Mesendoderm (in vitro differentiated cells): ENCODE measurements around the gene MGMT.

Source experiments
- DNase-seq: peaks from one replicate; pipeline ENCODE4 v3.0.0; 2013
- H2AK5ac ChIP-seq: 2 replicates; pipeline ENCODE4 v1.6.1; 2013; ENCODE audit warnings: low read length, inconsistent platforms
- H2BK120ac ChIP-seq: 2 replicates; pipeline ENCODE4 v1.6.1; 2013; ENCODE audit warnings: low read depth, mild to moderate bottlenecking, low read length, moderate library complexity, mixed read lengths
- H2BK15ac ChIP-seq: replicated peaks from 2 replicates; pipeline ENCODE4 v1.6.1; 2013; ENCODE audit warnings: low read depth, mild to moderate bottlenecking, moderate library complexity
- H2BK5ac ChIP-seq: 2 replicates; pipeline ENCODE4 v1.6.1; 2013; ENCODE audit warnings: low read length, inconsistent platforms
- H3K18ac ChIP-seq: 2 replicates; pipeline ENCODE4 v1.6.1; 2013; ENCODE audit warnings: mild to moderate bottlenecking, low read length, mixed read lengths
- H3K23ac ChIP-seq: one replicate; pipeline ENCODE4 v1.6.1; 2013; ENCODE audit warnings: low read length
- H3K27ac ChIP-seq: 2 replicates; pipeline ENCODE4 v1.5.1; 2013; ENCODE audit warnings: low read depth, mild to moderate bottlenecking, inconsistent platforms, low read length, moderate library complexity
- H3K27me3 ChIP-seq: 2 replicates; pipeline ENCODE4 v1.6.1; 2013; ENCODE audit warnings: low read length, control low read depth, mild to moderate bottlenecking, inconsistent platforms; ENCODE audit not compliant: insufficient read depth, poor library complexity
- H3K36me3 ChIP-seq: 2 replicates; pipeline ENCODE4 v1.6.1; 2013; ENCODE audit warnings: low read length, inconsistent platforms; ENCODE audit not compliant: control insufficient read depth, insufficient read depth
- H3K4ac ChIP-seq: one replicate; pipeline ENCODE4 v1.6.1; 2013; ENCODE audit warnings: low read depth, mild to moderate bottlenecking, low read length, moderate library complexity
- H3K4me1 ChIP-seq: 2 replicates; pipeline ENCODE4 v1.6.1; 2013; ENCODE audit warnings: low read depth, low read length, inconsistent platforms; ENCODE audit not compliant: control insufficient read depth
- H3K4me2 ChIP-seq: 2 replicates; pipeline ENCODE4 v1.6.1; 2013; ENCODE audit warnings: low read length
- H3K4me3 ChIP-seq: 2 replicates; pipeline ENCODE4 v1.5.1; 2013; ENCODE audit warnings: mild to moderate bottlenecking, low read length
- H3K56ac ChIP-seq: one replicate; pipeline ENCODE4 v1.6.1; 2013; ENCODE audit warnings: low read length
- H3K79me1 ChIP-seq: 2 replicates; pipeline ENCODE4 v1.6.1; 2013; ENCODE audit warnings: low read length, inconsistent platforms
- H3K79me2 ChIP-seq: 2 replicates; pipeline ENCODE4 v1.6.1; 2013; ENCODE audit warnings: mild to moderate bottlenecking, low read length; ENCODE audit not compliant: control insufficient read depth, insufficient read depth
- H3K9ac ChIP-seq: 2 replicates; pipeline ENCODE4 v1.6.1; 2013; ENCODE audit warnings: low read length, inconsistent platforms
- H4K5ac ChIP-seq: one replicate; pipeline ENCODE4 v1.6.1; 2013; ENCODE audit warnings: low read length
- H4K8ac ChIP-seq: one replicate; pipeline ENCODE4 v1.6.1; 2013; ENCODE audit warnings: low read depth, mild to moderate bottlenecking, control low read depth, low read length, moderate library complexity
- WGBS: extraction: QIAGEN DNeasy Blood & Tissue Kit; methylation state at CpG from one replicate; pipeline ENCODE4 v1.1.7; 2013; ENCODE audit warnings: low lambda C conversion rate, missing lambda C conversion rate; ENCODE audit not compliant: insufficient coverage; ENCODE audit errors: extremely low coverage; 5-methylcytosine and 5-hydroxymethylcytosine counted together

The MGMT gene

DNA sequence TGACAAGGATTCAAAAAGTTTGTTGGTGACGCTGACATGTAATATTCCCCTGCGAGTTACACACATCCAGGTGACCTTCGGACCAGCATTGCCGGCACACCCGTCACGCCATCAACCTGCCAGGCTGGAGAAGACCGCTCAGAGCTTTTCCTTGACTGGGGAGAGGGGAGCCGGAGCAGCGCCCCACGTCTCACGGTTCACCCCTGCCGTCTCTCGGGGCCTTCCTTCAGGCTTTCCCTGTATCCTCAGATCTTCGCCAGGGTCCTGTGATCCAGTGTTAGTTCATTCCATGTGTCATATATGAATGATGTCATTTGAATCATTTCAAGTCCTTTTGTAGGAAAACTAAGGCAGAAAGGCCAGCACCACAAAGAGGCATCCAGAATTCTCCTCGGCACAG lies 127.8 kb downstream of the MGMT start:
- H2BK120ac ChIP-seq: no peak overlapping the region
- H2AK5ac ChIP-seq: no peak overlapping the region
- no peak overlapping the region for H3K56ac ChIP-seq
- H4K8ac ChIP-seq: no peak overlapping the region
- H3K79me2 ChIP-seq: no peaks in the 10 kb centered on the region
- no peak overlapping the region for H3K18ac ChIP-seq
- no peak overlapping the region for H3K4me3 ChIP-seq
- peaks cover 1% of the 10 kb centered on the region for H3K4me1 ChIP-seq
- no peak overlapping the region for H3K23ac ChIP-seq
- H3K27ac ChIP-seq: no peak overlapping the region
- no peaks in the 10 kb centered on the region for H3K27me3 ChIP-seq
- H2BK5ac ChIP-seq: no peak overlapping the region
- H3K4me2 ChIP-seq: no peak overlapping the region
- no peaks in the 10 kb centered on the region for H3K36me3 ChIP-seq
- H2BK15ac ChIP-seq: no peak overlapping the region
- H3K79me1 ChIP-seq: no peaks in the 10 kb centered on the region
- DNase-seq: no peak
- no peak overlapping the region for H3K4ac ChIP-seq
- no CpG with 5 or more reads among the region's 15 CpGs for WGBS
- no peak overlapping the region for H3K9ac ChIP-seq
- H4K5ac ChIP-seq: no peak overlapping the region

DNA sequence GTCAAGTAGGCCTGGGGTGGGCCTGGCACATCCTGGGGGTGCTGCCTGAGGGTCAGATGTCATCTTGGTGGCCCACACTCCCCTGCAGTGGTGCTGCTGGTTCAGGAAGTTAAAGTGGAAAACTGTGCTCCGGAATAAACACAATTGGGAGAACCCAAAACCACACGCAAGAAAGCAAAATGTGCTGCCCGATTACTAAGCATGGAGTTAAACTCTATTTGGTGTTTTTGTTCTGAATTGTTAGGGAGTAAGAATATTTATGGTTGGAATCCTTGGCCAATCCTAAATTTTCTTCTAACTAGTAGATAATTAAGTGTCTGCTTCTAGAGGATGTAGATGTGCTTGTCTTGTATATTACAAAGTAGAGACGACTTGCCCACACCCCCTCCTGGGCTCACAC lies 131.4 kb downstream of the MGMT start:
- no peak for DNase-seq
- H2BK15ac ChIP-seq: no peak overlapping the region
- H4K8ac ChIP-seq: no peak overlapping the region
- no peaks in the 10 kb centered on the region for H3K79me2 ChIP-seq
- H3K4ac ChIP-seq: no peak overlapping the region
- no peak overlapping the region for H3K9ac ChIP-seq
- H3K4me3 ChIP-seq: no peak overlapping the region
- H3K56ac ChIP-seq: no peak overlapping the region
- peaks cover 1% of the 10 kb centered on the region for H3K4me1 ChIP-seq
- no peaks in the 10 kb centered on the region for H3K79me1 ChIP-seq
- no peak overlapping the region for H3K4me2 ChIP-seq
- no peak overlapping the region for H4K5ac ChIP-seq
- H3K36me3 ChIP-seq: no peaks in the 10 kb centered on the region
- H3K27me3 ChIP-seq: no peaks in the 10 kb centered on the region
- H3K18ac ChIP-seq: no peak overlapping the region
- no CpG with 5 or more reads among the region's 4 CpGs for WGBS
- H3K23ac ChIP-seq: no peak overlapping the region
- no peak overlapping the region for H3K27ac ChIP-seq
- no peak overlapping the region for H2BK5ac ChIP-seq
- H2AK5ac ChIP-seq: no peak overlapping the region
- H2BK120ac ChIP-seq: no peak overlapping the region

DNA sequence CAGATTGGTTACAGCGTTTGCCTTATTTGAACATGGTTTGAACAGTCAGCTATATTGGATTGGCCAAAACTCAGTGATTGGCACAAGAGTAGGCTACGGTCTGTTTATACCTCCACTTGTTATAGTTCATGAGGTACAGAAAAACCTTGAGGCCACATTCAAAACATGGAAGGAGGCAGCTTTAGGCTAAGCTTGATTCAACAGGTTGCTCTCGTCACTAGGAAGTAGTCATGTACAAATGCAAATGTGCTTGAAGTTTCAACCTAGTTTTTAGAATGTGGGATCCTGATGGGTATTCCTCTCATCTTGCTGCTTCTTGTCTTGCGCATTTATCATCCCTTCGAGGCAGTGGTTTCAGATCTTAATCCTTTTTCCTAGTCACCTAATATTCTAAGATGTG lies 132.1 kb downstream of the MGMT start:
- Histone ChIP-seq H3K27me3 (no peaks in the 10 kb centered on the region), H2BK120ac (no peak overlapping the region), H3K23ac (no peak overlapping the region), H3K4me1 (no peaks in the 10 kb centered on the region), H4K8ac (no peak overlapping the region), H2BK15ac (no peak overlapping the region), H3K4me3 (no peak overlapping the region), H3K56ac (no peak overlapping the region), H3K36me3 (no peaks in the 10 kb centered on the region), H3K9ac (no peak overlapping the region), H2BK5ac (no peak overlapping the region), H3K79me1 (no peaks in the 10 kb centered on the region), H3K79me2 (no peaks in the 10 kb centered on the region), H4K5ac (no peak overlapping the region), H2AK5ac (no peak overlapping the region), H3K18ac (no peak overlapping the region), H3K27ac (no peak overlapping the region), H3K4ac (no peak overlapping the region), H3K4me2 (no peak overlapping the region)
- DNase-seq: no peak
- no CpG with 5 or more reads among the region's 5 CpGs for WGBS

DNA sequence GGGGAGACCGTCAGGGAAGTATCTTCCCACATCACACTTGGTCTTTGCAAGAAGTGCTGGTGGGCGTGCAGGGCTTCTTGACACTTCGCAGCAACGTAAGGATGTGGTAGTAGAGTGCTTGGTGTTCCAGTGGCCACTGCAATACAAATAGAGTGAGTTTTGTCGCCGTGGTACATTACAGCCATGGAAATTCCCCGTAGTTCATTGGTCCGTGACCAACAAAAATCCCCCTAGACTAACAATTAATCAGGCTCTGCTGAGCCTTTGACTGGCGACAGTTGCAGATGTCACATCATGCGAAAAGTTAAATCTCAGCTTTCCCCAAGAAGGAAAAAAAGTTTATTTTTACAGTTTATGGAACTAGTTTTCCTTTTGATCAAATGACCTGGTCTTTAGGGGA lies 134.7 kb downstream of the MGMT start:
- no peaks in the 10 kb centered on the region for H3K27me3 ChIP-seq
- H2BK120ac ChIP-seq: no peak overlapping the region
- H3K4me3 ChIP-seq: no peak overlapping the region

DNA sequence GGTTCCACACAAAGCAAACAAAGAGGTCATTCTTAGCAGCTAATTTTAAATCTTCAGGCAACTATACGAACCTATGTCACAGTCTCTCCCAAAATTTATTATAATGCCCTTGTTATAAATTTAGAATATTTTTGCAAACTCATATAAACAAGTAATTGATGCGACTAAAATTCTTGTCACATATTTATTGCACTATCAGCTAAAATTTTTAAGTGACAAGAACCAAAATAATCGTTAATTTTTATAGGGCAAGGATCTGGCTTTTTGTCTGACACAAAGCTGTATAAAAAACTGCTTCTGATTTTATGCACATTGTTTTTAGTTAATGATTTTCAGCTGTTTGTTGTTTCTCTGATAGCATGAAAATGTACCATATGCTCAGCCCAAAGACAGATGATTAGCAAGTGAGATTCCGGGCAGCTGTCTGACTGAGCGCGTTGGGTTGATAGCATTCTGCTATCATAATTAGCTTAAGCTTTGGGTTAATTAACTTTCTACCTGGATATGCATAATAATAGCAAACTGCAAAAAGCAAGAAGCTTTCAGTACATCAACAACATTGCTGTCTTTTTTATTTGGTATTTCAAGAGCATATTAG lies 136.0 kb downstream of the MGMT start:
- Histone ChIP-seq H2AK5ac (no peak overlapping the region), H2BK15ac (no peak overlapping the region), H4K5ac (no peak overlapping the region), H3K4ac (no peak overlapping the region), H3K4me3 (no peak overlapping the region), H4K8ac (no peak overlapping the region), H3K18ac (no peak overlapping the region), H3K79me1 (no peaks in the 10 kb centered on the region), H2BK120ac (no peak overlapping the region), H3K36me3 (no peaks in the 10 kb centered on the region), H3K9ac (no peak overlapping the region), H3K4me1 (peaks cover 6% of the 10 kb centered on the region), H3K4me2 (no peak overlapping the region), H3K27me3 (no peaks in the 10 kb centered on the region), H3K27ac (no peak overlapping the region), H3K23ac (no peak overlapping the region), H3K79me2 (no peaks in the 10 kb centered on the region), H2BK5ac (no peak overlapping the region), H3K56ac (no peak overlapping the region)
- peak; percentile 11 for DNase-seq
- WGBS: no CpG with 5 or more reads among the region's 6 CpGs

More for the DNA sequence above, 134.7 kb downstream of the MGMT start:
- H3K79me1 ChIP-seq: no peaks in the 10 kb centered on the region
- H3K4me2 ChIP-seq: no peak overlapping the region
- no peak overlapping the region for H2AK5ac ChIP-seq
- no peak overlapping the region for H3K23ac ChIP-seq
- peaks cover 6% of the 10 kb centered on the region for H3K4me1 ChIP-seq
- H3K9ac ChIP-seq: no peak overlapping the region
- DNase-seq: no peak
- no peak overlapping the region for H4K8ac ChIP-seq
- no peak overlapping the region for H4K5ac ChIP-seq
- H3K4ac ChIP-seq: no peak overlapping the region
- no peak overlapping the region for H3K27ac ChIP-seq
- H3K56ac ChIP-seq: no peak overlapping the region
- H3K79me2 ChIP-seq: no peaks in the 10 kb centered on the region
- WGBS: no CpG with 5 or more reads among the region's 10 CpGs
- H2BK5ac ChIP-seq: no peak overlapping the region
- no peaks in the 10 kb centered on the region for H3K36me3 ChIP-seq
- no peak overlapping the region for H3K18ac ChIP-seq
- no peak overlapping the region for H2BK15ac ChIP-seq

DNA sequence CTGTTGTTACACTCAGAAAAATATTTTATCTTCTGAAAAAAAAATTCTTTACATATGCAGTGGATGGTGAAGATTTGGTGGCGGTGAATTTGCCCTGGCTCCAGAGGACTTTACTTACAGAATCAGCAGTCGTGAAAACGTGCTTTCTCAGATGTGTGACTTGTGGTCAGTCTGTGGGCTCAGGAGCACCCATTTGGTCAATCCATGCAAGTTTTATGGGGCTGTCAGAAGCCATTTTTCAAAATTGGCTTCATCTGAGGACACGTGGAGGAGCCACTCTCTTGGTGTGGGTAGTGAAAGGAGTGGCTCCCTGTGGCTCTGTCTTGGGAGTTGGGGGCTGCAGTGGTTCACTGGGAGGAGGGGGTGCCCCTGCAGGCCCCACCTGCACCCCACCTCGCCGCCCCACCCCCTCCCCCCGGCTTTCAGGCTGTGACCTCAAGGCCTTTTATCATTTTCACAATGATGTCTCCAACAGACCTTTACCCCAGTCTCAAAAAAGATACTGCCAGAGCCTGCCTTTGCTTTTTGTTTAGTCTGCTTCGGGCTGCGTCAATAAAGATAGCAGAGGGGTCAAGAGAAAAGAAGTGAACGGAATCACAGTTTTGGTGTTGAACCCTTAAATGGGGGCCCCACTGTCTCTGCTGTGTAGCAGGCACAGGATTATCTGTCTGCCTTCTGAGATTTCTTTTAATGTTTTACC lies 137.4 kb downstream of the MGMT start:
- no peaks in the 10 kb centered on the region for H3K79me1 ChIP-seq
- H3K4ac ChIP-seq: no peak overlapping the region
- no peak overlapping the region for H3K23ac ChIP-seq
- no peak overlapping the region for H2BK5ac ChIP-seq
- no peaks in the 10 kb centered on the region for H3K79me2 ChIP-seq
- H2BK15ac ChIP-seq: no peak overlapping the region
- DNase-seq: no peak
- H3K56ac ChIP-seq: no peak overlapping the region
- no peak overlapping the region for H3K27ac ChIP-seq
- no peak overlapping the region for H4K8ac ChIP-seq
- no peak overlapping the region for H3K9ac ChIP-seq
- peaks cover 6% of the 10 kb centered on the region for H3K4me1 ChIP-seq
- no peak overlapping the region for H4K5ac ChIP-seq
- H3K36me3 ChIP-seq: no peaks in the 10 kb centered on the region
- no peak overlapping the region for H2BK120ac ChIP-seq
- H3K27me3 ChIP-seq: no peaks in the 10 kb centered on the region
- H3K18ac ChIP-seq: no peak overlapping the region
- no CpG with 5 or more reads among the region's 10 CpGs for WGBS
- H2AK5ac ChIP-seq: no peak overlapping the region
- H3K4me3 ChIP-seq: no peak overlapping the region
- no peak overlapping the region for H3K4me2 ChIP-seq
